Measurements from ENCODE around the gene IL1RAPL2.

The IL1RAPL2 gene

DNA sequence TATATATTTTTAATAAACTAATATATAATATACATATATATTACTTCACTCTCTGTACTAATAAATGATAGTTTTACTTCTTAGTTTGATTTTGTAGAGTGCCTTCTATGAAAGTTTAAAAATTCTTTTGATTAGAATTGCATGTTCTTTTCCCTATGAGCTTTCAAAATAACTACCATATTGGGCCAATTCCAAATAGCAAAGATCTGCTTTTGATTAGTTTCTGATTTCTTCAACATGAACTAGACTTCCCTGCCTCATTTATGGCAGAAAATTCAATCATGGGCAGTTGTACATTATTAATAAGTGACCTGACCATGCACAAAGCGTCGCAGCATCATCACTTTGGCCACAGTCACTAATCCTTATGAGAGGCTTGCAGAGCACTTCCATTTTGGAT, 703.4 kb downstream of the IL1RAPL2 start:
- no peak for DNase-seq (ENCODE audit: low read depth)

DNA sequence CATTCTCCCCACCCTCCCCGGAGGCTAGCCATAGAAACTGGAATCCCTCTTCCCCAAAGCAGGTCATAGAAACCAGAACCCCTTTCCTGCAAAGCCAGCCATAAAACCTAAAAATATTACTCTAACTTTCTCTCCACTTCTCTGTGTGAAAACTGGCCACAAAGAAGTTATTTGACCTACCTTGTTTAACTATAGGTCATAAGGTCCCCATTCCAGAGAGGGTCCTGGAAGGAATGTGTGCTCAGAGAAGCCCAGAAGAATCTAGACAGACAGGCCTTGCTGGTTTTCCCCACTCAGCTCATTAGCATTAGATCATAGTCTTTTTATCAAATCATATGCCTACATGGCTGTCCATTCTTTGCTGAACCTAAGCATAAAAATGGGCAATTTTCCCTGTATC, 707.3 kb downstream of the IL1RAPL2 start:
- DNase-seq (ENCODE audit: low read depth), result no peak

DNA sequence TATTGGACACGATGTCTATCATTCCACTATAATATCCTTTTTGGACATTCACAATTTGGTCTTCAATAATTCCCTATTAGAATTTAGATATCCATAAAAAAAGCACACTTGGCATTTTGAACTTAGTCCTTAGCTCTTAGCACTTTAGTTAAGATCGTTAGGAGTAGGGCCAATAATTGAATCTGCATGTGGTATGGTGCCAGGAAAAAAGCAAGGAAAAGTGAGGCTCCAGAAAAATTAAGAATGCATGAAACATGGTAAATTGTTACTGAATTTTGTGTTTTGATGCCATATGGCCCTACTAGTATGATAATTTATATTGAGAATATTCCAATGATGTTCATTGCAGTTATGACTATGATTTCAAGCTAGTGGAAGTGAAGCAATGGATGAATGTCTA, 708.1 kb downstream of the IL1RAPL2 start:
- DNase-seq (ENCODE audit: low read depth), result no peak

DNA sequence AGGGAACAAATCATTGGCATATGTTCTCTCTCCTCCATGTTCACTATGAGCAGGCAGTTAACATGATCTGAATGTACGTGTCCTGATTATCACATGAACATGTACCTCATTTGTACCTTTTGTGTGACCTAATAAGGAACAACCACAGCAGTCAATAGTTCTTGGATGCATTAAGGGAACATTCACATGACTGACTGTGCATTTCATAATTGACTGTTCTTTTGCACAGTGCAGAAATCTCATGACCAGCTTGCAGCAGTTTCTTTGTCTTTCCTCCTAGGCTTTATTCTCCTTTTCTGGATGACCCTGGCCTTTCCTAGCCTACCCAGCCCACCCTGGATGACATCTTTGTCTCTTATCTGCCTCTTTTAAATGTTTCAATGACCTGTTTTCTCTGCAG, 711.1 kb downstream of the IL1RAPL2 start:
- no peak for DNase-seq (ENCODE audit: low read depth)

DNA sequence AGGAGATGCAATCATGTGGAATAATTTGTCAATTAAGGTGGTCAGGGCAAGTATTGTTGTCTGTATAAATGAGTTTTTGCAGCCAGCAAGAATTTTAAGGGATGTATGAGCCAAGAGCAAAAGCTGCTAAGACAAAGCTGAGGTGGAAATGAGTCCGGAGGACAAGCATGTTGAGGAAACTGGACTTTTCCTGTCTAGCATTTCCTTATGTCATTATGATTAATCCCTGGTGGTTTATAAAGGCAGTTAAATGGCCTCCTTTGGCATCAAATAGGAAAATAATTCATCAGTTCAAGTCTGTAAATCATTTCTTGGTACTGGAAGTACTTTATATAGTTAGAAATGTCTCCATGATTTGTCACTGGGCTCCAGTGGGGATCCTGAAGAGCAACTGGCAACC, 716.1 kb downstream of the IL1RAPL2 start:
- no peak for DNase-seq (ENCODE audit: low read depth)

DNA sequence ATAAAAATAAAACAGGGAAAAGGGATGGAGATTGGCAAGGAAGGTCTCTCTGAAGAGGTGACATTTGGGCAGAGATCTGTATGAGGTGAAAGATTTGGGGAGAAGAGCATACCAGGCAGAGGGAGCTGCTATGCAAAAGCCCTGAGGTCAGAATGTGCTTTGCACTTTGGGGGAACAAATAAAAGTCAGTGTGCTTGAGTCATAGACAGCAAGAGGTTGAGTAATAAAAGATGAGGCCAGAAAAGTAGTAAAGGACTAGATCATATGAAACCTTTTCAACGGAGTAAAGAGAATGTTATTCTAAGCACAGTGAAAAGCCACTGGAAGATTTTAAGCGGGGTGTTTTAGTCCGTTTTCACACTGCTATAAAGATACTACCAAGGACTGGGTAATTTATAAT, 731.0 kb downstream of the IL1RAPL2 start:
- DNase-seq (ENCODE audit: low read depth), result no peak

DNA sequence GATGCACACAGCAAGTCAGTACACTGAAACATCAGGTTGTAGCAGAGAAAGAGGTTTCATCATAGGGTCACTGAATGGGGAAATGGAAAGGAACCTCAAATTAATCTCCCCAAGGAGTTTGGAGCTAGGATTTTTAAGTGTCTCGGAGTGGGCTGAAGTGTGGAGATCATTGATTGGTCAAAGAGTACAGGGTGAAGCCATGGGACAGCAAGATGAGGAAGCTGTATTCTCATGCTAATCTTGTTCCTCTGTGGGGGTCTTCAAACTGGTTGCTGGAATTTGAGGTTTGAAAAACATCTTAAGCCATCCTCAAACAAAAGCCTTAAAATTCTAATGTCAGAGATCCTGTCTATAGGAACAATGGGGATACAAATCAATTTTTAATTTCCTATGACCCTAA, 733.3 kb downstream of the IL1RAPL2 start:
- DNase-seq (ENCODE audit: low read depth), result no peak

DNA sequence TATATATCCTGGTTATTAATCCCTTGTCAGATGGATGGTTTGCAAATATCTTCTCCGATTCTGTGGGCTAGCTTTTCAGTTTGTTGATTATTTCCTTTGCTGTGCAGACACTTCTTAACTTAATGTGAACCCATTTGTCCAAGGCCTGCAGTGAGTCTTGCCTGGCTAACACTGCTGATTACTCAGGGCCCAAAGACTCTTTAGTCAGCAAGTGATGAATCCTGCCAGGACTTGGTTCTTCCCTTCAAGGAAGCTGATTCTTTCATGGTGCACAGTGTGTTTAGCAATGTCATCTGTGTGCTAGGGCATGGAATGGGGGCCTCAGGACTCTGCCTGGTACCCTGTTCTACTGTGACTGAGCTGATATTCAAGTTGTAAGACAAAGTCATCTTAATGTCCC, 736.2 kb downstream of the IL1RAPL2 start:
- DNase-seq (ENCODE audit: low read depth), result peak; percentile 25

DNA sequence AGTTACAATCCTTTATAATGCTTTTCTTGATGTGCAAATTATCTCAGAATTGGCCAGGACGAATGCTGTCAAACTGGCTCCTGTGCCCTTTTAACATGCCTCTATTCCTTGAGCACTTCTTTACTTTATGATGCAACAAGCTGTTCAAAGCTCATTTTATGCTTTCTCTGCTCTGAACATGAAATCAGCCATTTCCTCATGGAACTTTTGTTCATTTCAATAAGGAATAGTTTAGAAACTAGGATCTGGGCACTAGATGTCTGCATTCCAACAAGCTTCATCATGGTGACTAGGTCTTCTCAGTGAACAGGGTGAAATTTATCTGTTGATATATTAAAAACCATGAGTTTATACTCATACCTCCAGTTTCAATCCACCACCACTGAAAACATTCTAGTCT, 741.8 kb downstream of the IL1RAPL2 start:
- no peak for DNase-seq (ENCODE audit: low read depth)

DNA sequence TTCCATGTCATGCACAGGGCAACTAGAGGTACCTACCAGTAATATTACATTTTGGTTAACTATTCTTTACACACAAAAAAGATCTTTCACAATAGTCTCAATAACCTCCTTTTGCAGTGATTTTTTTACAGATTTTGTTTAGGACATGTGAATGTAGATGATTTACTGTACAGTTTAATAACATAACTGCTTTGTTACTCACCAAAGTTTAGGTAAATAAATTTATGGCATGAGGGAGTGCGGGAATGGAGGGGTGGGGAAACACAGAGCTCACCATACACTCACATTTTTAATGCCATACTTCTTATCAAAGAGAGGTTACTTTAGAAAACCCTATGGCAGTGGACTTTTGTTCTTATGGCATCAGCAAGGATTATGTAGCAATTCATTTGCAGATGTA, 747.6 kb downstream of the IL1RAPL2 start:
- no peak for DNase-seq (ENCODE audit: low read depth)

DNA sequence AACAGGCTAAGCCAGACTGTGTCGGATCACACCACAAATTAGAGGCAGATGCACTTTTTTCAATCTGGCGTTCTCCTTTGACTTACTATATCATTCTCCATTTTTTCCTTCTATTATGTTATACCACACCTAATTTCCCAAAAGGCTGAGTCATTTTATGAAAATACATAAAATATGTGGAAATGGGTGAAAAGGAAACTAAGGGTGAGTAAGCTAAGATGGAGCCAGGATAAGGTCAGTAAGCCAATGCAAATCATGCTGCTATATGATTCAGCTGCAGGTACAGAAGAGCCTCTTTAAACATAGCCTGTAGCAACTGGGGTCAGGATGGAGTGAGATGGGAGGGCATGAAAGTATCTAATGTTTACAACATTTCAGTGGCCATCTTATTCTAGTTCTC, 748.5 kb downstream of the IL1RAPL2 start:
- DNase-seq (ENCODE audit: low read depth), result no peak

DNA sequence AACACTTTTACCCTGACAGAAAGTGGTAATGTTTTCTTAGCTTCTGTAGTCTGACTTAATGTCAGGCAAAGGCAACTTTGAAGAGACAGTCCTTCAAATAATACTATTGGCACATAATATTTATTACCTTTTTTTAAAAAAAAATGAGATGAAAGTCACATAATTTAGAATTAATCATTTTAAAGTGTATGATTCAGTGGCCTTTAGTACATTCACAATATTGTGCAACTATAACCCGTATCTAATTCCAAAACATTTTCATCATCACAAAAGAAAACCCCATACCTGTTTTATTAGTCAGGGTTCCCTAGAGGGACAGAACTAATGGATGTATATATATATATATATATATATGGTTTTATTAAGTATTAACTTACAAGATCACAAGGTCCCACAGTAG, 749.2 kb downstream of the IL1RAPL2 start:
- DNase-seq (ENCODE audit: low read depth), result no peak

DNA sequence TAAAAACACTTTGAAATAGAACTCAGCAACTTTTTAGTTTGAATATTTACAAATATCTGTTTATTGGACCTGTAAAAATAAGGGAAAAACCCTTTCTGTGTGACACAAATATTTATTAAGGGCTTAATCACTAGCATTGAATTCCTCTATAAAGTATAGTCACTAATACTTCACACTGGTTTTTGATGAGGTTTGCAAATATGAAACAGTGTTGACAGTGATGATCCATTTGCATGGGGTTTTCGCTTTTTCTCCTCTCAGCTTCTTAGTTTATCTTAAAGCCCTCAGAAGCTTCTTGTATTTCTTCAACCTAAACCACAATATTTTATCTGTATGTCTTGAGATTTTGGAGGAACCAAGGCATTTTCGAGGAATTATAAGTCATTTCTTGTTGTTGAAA, 751.1 kb downstream of the IL1RAPL2 start:
- DNase-seq (ENCODE audit: low read depth), result no peak

DNA sequence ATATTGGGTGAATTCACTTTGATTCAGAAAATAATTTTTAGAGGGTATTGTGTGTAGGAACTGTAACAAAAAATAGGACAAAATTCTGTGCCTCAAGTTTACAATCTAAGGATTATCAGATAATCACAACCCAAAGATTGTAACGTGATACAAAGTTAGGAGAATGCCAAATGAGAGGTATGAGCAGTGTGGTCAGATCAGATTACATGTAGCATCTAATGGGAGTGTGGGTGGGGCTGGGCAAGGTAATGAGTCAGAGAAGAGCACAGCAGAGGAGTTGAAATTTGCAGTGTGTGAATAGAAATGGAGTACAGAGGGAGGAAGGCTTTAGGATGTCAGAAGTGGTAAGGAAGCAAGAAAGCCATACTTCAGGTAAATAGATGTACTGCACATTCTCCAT, 757.9 kb downstream of the IL1RAPL2 start:
- no peak for DNase-seq (ENCODE audit: low read depth)

DNA sequence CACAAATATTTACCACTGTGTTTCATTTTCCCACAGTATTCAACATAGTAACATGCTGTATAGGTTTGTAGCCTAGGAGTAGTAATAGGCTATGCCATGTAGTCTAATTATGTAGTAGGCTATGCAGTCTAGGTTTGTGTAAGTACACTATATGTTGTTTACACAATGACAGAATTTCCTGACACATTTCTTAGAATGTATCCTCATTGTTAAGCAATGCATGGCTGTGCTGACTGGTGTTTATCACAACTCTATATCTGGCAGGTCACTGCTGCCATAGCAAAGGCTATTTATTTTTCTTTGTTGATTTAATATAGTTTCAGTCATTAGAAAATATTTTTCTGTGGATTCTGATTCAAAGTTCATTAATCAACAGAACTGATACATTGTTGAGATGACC, 762.8 kb downstream of the IL1RAPL2 start:
- no peak for DNase-seq (ENCODE audit: low read depth)

DNA sequence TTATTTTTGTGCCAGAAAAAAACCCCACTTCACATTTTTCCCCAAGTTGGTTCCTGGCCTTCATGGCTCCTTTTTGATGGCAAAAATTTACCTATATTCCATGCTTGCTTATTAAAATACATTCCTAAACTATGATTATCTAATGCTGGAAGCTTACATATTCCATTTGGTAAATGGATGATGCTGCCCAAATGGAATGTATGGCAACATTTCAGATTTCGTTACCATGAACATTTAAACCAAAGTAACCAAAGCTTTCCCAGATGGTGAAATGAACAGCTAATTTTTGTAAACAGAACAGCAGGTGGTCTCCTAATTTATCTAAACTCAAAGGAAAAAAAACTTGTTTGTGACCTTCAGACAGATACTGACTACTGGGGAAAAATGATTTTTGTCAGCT, 765.2 kb downstream of the IL1RAPL2 start:
- peak; percentile 27 for DNase-seq (ENCODE audit: low read depth)

DNA sequence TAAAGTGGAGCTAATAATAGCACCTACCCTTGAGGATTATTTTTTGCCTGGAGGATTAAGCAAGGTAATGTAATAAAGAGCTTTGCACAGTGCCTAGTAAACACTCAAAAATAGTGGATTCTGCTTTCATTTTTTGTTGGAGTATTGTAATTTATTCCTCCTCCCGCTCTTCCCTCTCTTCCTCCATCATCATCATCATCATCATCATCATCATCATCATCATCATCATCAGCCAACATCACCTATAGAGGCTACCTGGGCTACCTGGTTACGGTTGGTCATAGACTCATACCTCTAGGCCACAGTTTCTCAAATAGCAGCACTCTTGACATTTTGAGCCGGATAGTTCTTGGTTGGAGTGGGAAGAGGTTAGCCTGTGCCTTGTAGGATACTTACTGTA, 781.4 kb downstream of the IL1RAPL2 start:
- no peak for DNase-seq (ENCODE audit: low read depth)

DNA sequence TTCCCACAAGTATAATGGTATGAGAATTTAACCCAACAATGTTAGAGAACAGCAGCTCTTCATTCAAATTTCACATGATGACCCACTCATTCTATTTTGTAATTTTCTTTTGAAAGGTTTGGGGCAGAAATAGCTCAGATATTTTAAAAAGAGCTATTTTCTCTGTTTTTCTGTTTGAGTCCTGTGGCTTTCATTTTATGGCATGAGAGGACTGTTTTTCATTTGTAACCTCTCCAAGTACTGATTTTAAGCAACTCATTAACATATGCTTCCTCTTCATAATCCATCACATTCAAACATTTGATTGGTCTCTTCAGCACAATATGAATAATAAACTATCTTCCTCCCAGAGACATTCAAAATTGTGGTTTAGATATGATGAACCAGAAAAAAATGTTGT, 783.5 kb downstream of the IL1RAPL2 start:
- DNase-seq (ENCODE audit: low read depth), result no peak

DNA sequence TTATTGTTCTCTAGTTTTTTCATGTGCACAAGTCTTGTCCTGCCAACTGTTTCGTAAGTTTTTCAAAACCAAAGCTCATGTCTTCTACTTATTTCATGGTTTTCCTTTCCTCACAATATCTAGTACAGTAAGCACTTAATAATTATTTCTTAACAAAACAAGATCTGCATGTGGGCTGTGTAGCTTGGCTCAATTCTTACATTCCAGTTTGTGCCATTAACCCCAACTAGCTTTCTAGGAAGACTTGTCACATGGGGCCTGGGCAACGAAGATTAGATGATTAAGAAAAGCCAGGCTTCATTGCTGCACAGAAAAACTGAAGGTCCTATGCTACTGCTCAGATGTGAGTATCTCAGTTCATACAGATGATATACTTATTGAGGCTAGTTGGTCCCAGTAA, 809.8 kb downstream of the IL1RAPL2 start:
- DNase-seq (ENCODE audit: low read depth), result peak; percentile 26

DNA sequence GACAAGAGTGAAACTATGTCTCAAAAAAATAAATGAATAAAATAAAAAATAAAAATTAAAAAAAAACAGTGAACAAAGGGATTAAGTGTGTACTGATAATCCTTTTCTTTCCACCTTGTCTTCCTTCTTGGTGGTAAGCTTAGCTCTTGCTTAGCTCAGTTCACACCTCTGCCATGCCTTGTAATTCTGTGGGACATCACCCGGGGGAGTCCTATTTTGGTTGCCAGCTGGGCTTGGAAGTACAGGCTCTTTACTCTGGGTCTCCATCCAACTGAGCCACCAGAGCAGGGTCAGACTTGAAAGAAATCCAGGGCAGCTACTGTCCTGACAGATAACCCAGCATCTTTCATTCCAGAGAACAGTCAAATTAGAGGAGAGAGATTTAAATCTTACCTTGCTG, 858.7 kb downstream of the IL1RAPL2 start:
- DNase-seq (ENCODE audit: low read depth), result no peak

DNA sequence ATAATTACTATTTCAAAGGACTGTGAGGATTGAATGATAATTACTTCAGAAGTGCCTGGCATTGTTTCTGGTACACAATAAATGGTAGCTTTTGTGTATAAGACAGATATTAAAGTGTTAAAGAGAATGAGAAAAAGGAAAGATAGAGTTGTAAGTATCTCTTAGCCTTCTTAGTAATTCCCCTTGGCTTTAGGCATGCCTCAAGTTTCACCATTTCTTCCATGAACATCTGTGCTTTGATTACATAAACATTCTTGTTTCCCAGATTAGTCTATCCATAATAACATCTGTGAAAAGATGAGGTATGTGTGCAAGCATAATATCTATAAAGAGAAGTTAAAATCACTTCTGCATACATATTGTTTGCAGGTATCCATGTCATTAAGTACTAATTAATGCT, 885.4 kb downstream of the IL1RAPL2 start:
- DNase-seq (ENCODE audit: low read depth), result no peak

DNA sequence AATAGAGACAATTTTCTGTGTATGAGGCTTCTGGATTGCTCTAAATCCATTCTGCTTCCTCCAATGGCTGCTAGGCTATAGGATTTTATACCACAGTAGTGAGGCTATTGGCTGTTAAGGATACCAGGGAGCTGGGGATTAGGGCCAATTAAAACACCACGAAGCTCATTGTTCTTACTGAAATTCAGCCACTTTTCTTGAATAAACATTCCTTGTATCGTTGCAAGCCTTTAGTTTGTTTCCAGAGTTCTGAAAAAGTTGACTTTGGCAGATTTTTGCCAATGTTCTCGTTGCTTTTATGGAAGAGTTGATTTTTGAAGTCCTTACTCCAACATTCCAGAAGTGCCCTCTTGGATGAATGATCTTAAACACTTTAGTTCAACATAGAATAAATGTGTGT, 892.8 kb downstream of the IL1RAPL2 start:
- DNase-seq (ENCODE audit: low read depth), result no peak

DNA sequence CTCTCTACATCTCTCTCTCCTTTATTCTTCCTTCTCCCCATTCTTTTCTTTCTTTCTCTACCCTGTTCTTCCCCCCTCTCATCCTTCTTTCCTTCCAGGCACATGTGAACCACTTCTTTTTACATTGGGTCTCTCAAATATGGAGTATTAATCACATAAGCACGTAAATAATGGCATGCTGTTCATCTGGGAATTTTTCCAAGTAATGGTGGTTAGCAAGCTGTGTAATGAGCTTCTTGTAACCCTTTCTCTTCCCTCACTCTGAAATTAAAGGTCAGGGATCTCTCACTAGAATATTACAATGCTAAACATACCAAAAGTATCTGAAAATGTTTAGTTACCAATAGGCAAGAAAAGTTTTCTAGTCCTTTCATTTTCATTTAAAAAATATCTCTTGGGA, 894.4 kb downstream of the IL1RAPL2 start:
- no peak for DNase-seq (ENCODE audit: low read depth)

DNA sequence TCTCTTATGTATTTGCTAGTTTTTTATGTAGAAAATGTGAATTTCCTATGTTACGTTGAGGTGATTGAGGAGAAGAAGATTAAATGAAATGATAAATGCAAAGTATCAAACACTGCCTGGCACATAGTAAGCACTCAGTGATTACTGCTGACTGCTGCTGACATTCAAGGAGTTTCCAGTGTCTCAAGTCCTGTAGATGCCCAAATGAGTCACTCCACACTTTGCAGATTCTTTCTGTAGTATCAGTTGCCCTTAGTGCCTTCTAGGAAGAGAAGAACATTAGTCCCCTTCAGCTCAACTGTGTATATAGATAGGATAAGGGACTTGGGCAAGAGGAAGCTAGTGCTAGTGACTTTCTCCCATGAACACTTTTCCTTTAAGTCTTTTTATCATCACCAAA, 895.0 kb downstream of the IL1RAPL2 start:
- no peak for DNase-seq (ENCODE audit: low read depth)

DNA sequence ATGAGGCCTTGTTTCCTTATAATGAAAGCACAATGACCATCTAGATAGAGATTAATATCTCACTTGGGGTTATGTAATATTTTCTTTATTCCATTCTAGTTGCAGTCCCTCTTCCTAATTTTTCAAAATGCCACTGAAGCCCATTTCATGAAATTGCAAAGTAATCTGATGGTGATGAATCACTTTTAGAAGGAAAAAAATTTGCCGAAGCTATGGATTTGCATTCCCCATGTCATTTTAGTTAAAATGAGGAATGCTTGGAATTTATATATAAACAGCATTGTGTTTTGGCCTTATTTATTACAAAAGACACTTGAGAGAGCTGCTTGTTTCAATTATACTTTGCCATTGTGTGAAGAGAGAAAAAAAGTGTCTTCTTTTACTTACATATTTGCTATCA, 896.2 kb downstream of the IL1RAPL2 start:
- DNase-seq (ENCODE audit: low read depth), result no peak

Measured in stromal cell of bone marrow (primary cell).